Parathyroid adenoma (tissue), 2 donors: ENCODE measurements around the gene ZMIZ1.
"Not testable (repeated sequence)": the region's sequence is repeated elsewhere in the genome, so short reads cannot be mapped to it uniquely, and the experiment has no call there.

Experiments
- H2AFZ ChIP-seq: fragments of 300-600 bp; sonication (generic); one replicate; pipeline ENCODE4 v1.7.0; 2017; ENCODE audit warnings: antibody characterized with exemption, mild to moderate bottlenecking
- H3K27ac ChIP-seq: fragments of 300-600 bp; sonication (generic); one replicate; pipeline ENCODE4 v1.7.0; 2017
- H3K27me3 ChIP-seq: fragments of 300-600 bp; sonication (generic); one replicate; pipeline ENCODE4 v1.7.0; 2017; ENCODE audit warnings: low read length; ENCODE audit not compliant: control insufficient read depth, insufficient read depth
- H3K36me3 ChIP-seq: fragments of 300-600 bp; sonication (generic); one replicate; pipeline ENCODE4 v1.7.0; 2017; ENCODE audit warnings: low read length; ENCODE audit not compliant: control insufficient read depth, insufficient read depth
- H3K4me1 ChIP-seq: fragments of 300-600 bp; sonication (generic); one replicate; pipeline ENCODE4 v1.7.0; 2017; ENCODE audit warnings: control low read depth
- H3K4me2 ChIP-seq: fragments of 300-600 bp; sonication (generic); one replicate; pipeline ENCODE4 v1.7.0; 2017; ENCODE audit warnings: low read length
- H3K4me3 ChIP-seq: fragments of 300-600 bp; sonication (generic); one replicate; pipeline ENCODE4 v1.7.0; 2017; ENCODE audit warnings: low read depth, low read length
- H3K79me2 ChIP-seq: fragments of 300-600 bp; sonication (generic); one replicate; pipeline ENCODE4 v1.7.0; 2017; ENCODE audit warnings: control low read depth
- H3K9ac ChIP-seq: fragments of 300-600 bp; sonication (generic); one replicate; pipeline ENCODE4 v1.7.0; 2017; ENCODE audit warnings: mild to moderate bottlenecking
- H3K9me3 ChIP-seq: fragments of 300-600 bp; sonication (generic); one replicate; pipeline ENCODE4 v1.7.0; 2017; ENCODE audit warnings: low read length; ENCODE audit not compliant: control insufficient read depth
- CTCF ChIP-seq: fragments of 300-600 bp; sonication (generic); IDR thresholded peaks from one replicate; pipeline ENCODE4 v1.7.0; 2017; ENCODE audit warnings: antibody characterized with exemption, mild to moderate bottlenecking
- donor health status: primary hyperparathyroidism.

Gene ZMIZ1

DNA sequence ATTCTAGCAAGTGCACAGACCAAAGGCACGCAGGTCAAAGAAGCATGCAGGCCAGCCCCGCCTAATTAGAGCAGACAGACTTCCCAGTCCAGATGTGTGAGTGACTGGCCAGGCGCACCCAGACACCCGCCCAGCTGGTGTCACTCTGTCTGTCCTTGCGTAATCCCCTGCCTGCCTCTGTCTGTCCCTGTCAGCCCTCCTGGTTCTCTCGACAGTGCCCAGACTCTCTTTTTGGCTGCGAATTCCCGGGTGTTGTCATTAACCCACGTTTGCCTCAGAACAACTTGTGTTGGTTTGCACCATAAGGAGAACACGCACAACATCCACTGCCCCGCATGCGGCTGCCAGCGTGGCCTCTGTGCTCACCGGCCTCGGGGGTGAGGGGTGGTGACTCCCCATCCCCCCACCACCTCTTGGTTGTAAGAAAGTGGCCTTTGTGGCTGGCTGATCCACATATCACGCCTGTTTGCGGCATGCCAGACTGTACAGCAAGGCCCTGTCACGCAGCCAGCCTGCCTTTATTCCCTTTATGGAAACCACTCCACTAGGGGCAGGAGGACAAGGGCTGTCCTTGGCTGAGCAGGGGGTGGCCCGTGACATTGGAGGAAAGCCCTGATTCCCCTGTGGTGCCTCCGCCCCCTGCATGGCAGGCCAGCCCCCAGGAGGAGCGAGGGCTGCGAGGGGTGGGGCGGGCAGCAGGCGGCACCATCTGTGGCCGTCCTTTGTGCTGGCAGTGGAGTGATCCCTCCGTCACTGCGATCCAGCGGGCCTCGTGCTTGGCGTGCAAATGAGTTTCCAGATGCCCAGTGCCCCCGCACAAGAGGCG is 205.7 kb downstream of the ZMIZ1 start:
- TF ChIP-seq CTCF: no peak
- Histone ChIP-seq H3K4me1 (peaks cover 15% of the 10 kb centered on the region), H3K4me3 (no peak overlapping the region)

DNA sequence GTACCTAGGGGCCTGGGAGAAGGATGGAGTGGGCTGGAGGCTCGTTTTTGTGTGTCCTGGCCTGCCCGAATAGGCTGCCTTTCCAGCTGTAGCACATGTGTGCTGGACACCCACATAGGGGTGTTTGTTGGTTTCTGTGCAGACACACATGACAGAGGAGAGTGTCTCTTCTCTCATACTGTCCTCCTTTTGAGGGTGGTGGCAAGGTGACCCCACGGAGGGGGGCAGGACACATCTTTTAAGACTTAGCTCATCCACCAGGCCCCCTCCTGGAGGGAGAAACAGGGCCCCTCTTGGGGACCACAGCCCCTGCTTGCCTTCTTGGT is 206.3 kb downstream of the ZMIZ1 start:
- Histone ChIP-seq H3K4me1 (peaks cover 15% of the 10 kb centered on the region), H3K4me2 (no peak overlapping the region), H3K9ac (no peak overlapping the region), H3K4me3 (no peak overlapping the region), H3K36me3 (no peaks in the 10 kb centered on the region), H3K27me3 (no peaks in the 10 kb centered on the region), H3K9me3 (no peaks in the 10 kb centered on the region), H3K79me2 (peaks cover 47% of the 10 kb centered on the region), H3K27ac (no peak overlapping the region), H2AFZ (no peak overlapping the region)
- no peak for TF ChIP-seq CTCF

More for the DNA sequence above, 205.7 kb downstream of the ZMIZ1 start:
- peaks cover 52% of the 10 kb centered on the region for H3K79me2 ChIP-seq
- no peak overlapping the region for H3K4me2 ChIP-seq
- H3K9ac ChIP-seq: no peak overlapping the region
- H3K9me3 ChIP-seq: no peaks in the 10 kb centered on the region
- no peaks in the 10 kb centered on the region for H3K36me3 ChIP-seq
- no peak overlapping the region for H3K27ac ChIP-seq
- no peak overlapping the region for H2AFZ ChIP-seq
- H3K27me3 ChIP-seq: no peaks in the 10 kb centered on the region

DNA sequence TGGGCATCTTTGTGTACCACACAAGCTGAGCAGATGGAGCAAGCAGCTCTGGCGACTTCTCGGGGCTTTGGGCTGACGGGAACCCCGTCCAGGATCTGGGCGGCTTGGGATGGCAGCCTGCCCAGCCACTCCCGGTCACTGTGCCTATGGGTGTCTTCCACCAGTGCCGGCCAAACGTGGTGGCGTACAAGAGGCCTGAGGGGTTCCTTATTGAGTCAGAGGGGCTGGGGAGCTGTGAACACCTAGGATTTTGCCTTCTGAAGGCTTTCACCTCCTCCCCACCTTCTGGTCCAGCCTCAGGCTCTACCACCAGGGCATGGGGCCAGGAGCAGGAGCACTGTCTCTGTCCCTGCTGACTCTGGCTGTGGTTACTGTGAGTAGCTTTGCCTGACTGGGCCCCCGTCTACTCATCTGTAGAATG is 206.7 kb downstream of the ZMIZ1 start:
- H3K4me3 ChIP-seq: no peak overlapping the region
- H3K79me2 ChIP-seq: peaks cover 43% of the 10 kb centered on the region
- no peak overlapping the region for H3K27ac ChIP-seq
- H3K4me1 ChIP-seq: peaks cover 15% of the 10 kb centered on the region
- TF ChIP-seq CTCF: no peak
- H3K36me3 ChIP-seq: no peaks in the 10 kb centered on the region
- H2AFZ ChIP-seq: no peak overlapping the region
- no peak overlapping the region for H3K9ac ChIP-seq
- H3K4me2 ChIP-seq: no peak overlapping the region
- H3K27me3 ChIP-seq: no peaks in the 10 kb centered on the region
- no peaks in the 10 kb centered on the region for H3K9me3 ChIP-seq

DNA sequence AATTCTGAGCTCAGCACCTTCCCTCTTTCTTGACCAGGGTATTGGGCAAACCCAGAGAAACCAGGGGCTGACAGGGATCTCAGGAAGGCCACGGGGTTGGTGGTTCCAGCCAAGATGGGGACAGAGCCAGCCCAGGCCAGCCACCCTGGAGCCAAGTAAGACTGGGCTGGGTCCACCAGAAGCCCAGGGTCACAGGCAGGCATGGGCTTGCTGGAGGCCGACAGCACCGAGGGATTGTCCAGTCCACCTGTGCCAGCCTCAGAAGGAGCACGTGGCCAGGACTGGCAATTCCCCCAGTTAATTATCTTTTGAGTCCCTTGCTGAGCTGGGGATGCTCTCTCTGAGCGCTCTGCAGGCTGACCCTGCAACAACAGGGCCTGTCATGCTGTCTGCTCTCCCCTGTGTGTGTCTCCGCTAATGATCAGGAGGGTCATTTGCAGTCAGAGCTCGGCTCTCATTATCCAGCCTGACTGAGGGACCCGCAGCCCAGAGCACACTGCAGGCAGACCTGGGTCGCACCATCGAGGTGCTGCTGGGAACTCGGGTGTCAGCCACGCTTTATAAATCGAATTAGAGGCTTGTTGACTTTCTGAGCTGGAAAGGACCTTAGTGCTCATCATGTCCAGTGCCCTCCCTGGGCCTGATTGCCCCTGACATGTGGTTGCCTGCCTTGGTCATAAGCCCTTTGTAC is 209.0 kb downstream of the ZMIZ1 start:
- H3K4me2 ChIP-seq: no peak overlapping the region
- no peak overlapping the region for H3K9ac ChIP-seq
- H3K4me1 ChIP-seq: peaks cover 21% of the 10 kb centered on the region
- no peaks in the 10 kb centered on the region for H3K9me3 ChIP-seq
- peaks cover 33% of the 10 kb centered on the region for H3K79me2 ChIP-seq
- TF ChIP-seq CTCF: no peak
- no peak overlapping the region for H2AFZ ChIP-seq
- H3K4me3 ChIP-seq: no peak overlapping the region
- no peaks in the 10 kb centered on the region for H3K27me3 ChIP-seq
- H3K27ac ChIP-seq: no peak overlapping the region
- H3K36me3 ChIP-seq: no peaks in the 10 kb centered on the region

- H3K4me1 ChIP-seq: peaks cover 25% of the 10 kb centered on the region
- not testable (repeated sequence) for H3K27me3 ChIP-seq, H2AFZ ChIP-seq, H3K4me3 ChIP-seq, H3K9ac ChIP-seq, H3K4me2 ChIP-seq, H3K9me3 ChIP-seq, H3K36me3 ChIP-seq, H3K27ac ChIP-seq
- H3K79me2 ChIP-seq: peaks cover 25% of the 10 kb centered on the region
Observed at GRCh38 chr10:79279047-79279446, 210.3 kb downstream of the ZMIZ1 start.
